VCaP (cell line): ENCODE results near the gene GTPBP1.
A peak's percentile ranks its signal among the peaks of the same experiment; 100 is the strongest.

Experiments
- H3K27ac ChIP-seq: fragments of 450-650 bp; 2 replicates; pipeline ENCODE4 v1.5.1; 2017
- CTCF ChIP-seq: fragments of 450-650 bp; conservative IDR thresholded peaks from 2 replicates; pipeline ENCODE4 v1.5.1; 2017; ENCODE audit warnings: mild to moderate bottlenecking, moderate library complexity

GTPBP1 gene

GRCh38 chr22:38757464-38757757 is 51.7 kb downstream of the GTPBP1 start:
- H3K27ac ChIP-seq = peak overlapping the region; percentile 98; the same call in 1 of the 2 replicates
- TF ChIP-seq CTCF = no peak

DNA sequence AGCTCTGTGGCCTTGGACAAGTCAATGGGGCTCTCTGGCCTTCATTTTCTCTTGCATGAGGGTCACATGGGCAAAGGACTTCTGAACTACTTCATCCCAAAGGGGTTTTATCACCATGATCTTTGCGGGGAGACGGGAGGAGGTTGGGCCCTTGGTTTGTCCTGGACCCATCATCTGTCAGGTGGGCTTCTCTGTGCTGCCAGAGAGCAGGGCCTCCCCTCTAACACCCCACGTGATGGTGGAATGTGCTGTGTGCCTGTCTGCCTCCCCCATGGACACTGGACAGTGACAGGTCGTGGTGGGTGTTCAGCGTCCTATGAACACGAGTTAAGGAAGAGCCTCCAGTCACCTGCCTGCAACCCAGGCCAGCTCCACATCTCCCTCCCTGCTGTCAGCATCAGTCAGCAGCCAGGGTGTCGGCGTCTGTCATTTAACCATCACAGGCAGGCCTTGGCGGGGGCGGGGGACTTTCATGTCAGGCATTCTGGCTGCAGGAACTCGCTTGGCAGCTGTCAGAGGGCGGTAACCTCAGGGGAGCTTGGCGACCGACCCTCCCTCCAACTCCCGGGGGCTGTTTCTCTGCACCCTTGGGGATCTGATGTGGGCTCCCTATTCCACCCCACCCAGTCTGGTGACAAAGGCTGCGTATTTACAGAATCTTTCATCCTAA is 52.7 kb downstream of the GTPBP1 start:
- TF ChIP-seq CTCF = no peak
- H3K27ac ChIP-seq = no peak overlapping the region

DNA sequence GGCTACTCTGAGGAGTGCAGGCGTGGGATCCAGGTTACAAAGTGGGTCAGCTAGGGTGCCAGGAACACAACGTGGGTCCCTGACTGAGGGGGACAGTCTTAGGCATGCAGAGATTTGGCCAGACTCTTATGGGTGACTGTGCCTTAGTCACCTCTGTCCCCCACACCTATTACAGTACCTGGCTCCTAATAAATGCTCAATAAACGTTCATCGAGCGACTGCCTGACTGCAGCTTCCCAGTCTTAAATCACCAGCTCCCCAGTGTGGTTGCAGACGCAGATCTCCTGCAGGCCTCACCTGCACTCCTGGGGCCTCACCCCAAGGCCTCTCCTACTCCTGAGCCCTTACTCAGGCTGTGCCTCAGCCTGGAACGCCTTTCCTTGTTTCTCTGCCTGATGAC is 53.3 kb downstream of the GTPBP1 start:
- H3K27ac ChIP-seq = no peak overlapping the region
- TF ChIP-seq CTCF = no peak

GRCh38 chr22:38760477-38761201 is 54.9 kb downstream of the GTPBP1 start:
- no peak overlapping the region for H3K27ac ChIP-seq
- no peak for TF ChIP-seq CTCF

- no peak for TF ChIP-seq CTCF
- no peak overlapping the region for H3K27ac ChIP-seq
Measured at GRCh38 chr22:38761202-38762162, 55.7 kb downstream of the GTPBP1 start.

DNA sequence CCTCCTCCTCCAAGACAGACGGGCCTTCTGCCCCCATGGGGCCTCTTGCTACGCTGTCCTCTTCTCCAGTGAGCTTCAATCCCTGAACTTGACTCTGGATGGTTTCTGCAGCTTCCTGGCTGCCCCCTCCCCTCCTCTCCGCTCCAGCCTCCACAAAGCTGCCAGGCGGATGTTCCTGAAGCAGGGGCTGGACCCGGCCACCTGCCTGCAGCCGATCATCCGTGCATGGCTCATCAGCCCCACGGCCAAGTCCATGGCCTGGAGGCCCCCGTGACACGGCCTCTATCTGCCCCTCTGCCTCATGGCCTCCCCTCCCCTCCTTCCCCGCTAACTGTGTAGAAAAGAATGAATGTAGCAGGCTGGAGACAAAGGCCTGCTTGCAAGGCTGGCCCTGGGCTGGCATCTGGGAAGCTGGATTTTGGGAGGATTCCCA is 56.8 kb downstream of the GTPBP1 start:
- TF ChIP-seq CTCF = no peak
- no peak overlapping the region for H3K27ac ChIP-seq
